ENCODE data around the gene ACTN4. TPM values are rescaled to one million over a fixed set of nuclear protein-coding genes. Genes with fewer than 3 reads are reported as not detected.

Gene ACTN4
- total RNA-seq, 1 donor from 2014 or later, result 744 TPM

GRCh38 chr19:38690146-38690545 is 42.7 kb downstream of the ACTN4 start:
- peaks cover 10% of the 10 kb centered on the region for H3K27me3 Mint-ChIP-seq (ENCODE audit: unreplicated experiment)
- peak overlapping the region; percentile 70 for H3K27ac Mint-ChIP-seq (ENCODE audit: unreplicated experiment)
- no peak overlapping the region for H3K4me3 Mint-ChIP-seq (ENCODE audit: unreplicated experiment)
- no peak for TF ChIP-seq CTCF (IDR thresholded peaks at IDR 0.05; ENCODE audit: unreplicated experiment)
- DNase-seq (ENCODE audit: low spot score), result no peak
- H3K9me3 Mint-ChIP-seq (ENCODE audit: unreplicated experiment), result no peaks in the 10 kb centered on the region
- peaks cover 64% of the 10 kb centered on the region for H3K4me1 Mint-ChIP-seq (ENCODE audit: unreplicated experiment)
- H3K36me3 Mint-ChIP-seq (ENCODE audit: low read depth, unreplicated experiment), result peaks cover 17% of the 10 kb centered on the region

GRCh38 chr19:38690832-38691231 is 43.4 kb downstream of the ACTN4 start:
- no peaks in the 10 kb centered on the region for H3K9me3 Mint-ChIP-seq (ENCODE audit: unreplicated experiment)
- no peak for DNase-seq (ENCODE audit: low spot score)
- peaks cover 64% of the 10 kb centered on the region for H3K4me1 Mint-ChIP-seq (ENCODE audit: unreplicated experiment)
- TF ChIP-seq CTCF (IDR thresholded peaks at IDR 0.05; ENCODE audit: unreplicated experiment), result no peak
- H3K4me3 Mint-ChIP-seq (ENCODE audit: unreplicated experiment), result no peak overlapping the region
- peaks cover 17% of the 10 kb centered on the region for H3K36me3 Mint-ChIP-seq (ENCODE audit: low read depth, unreplicated experiment)
- peaks cover 10% of the 10 kb centered on the region for H3K27me3 Mint-ChIP-seq (ENCODE audit: unreplicated experiment)
- no peak overlapping the region for H3K27ac Mint-ChIP-seq (ENCODE audit: unreplicated experiment)

- Mint-ChIP-seq H3K27me3 (ENCODE audit: unreplicated experiment) (peaks cover 18% of the 10 kb centered on the region), H3K4me1 (ENCODE audit: unreplicated experiment) (peaks cover 66% of the 10 kb centered on the region), H3K9me3 (ENCODE audit: unreplicated experiment) (no peaks in the 10 kb centered on the region), H3K4me3 (ENCODE audit: unreplicated experiment) (peak overlapping the region; percentile 84), H3K36me3 (ENCODE audit: low read depth, unreplicated experiment) (peaks cover 27% of the 10 kb centered on the region), H3K27ac (ENCODE audit: unreplicated experiment) (peak overlapping the region; percentile 48)
- DNase-seq (ENCODE audit: low spot score), result no peak
- no peak for TF ChIP-seq CTCF (IDR thresholded peaks at IDR 0.05; ENCODE audit: unreplicated experiment)
Measured at GRCh38 chr19:38691938-38692457, 44.5 kb downstream of the ACTN4 start.

- no peak for TF ChIP-seq CTCF (IDR thresholded peaks at IDR 0.05; ENCODE audit: unreplicated experiment)
- H3K9me3 Mint-ChIP-seq (ENCODE audit: unreplicated experiment), result no peaks in the 10 kb centered on the region
- peak overlapping the region; percentile 71 for H3K4me3 Mint-ChIP-seq (ENCODE audit: unreplicated experiment)
- no peak for DNase-seq (ENCODE audit: low spot score)
- peak overlapping the region; percentile 94 for H3K27ac Mint-ChIP-seq (ENCODE audit: unreplicated experiment)
- H3K36me3 Mint-ChIP-seq (ENCODE audit: low read depth, unreplicated experiment), result peaks cover 30% of the 10 kb centered on the region
- H3K27me3 Mint-ChIP-seq (ENCODE audit: unreplicated experiment), result peaks cover 18% of the 10 kb centered on the region
- H3K4me1 Mint-ChIP-seq (ENCODE audit: unreplicated experiment), result peaks cover 64% of the 10 kb centered on the region
Measured at GRCh38 chr19:38692458-38693379, 45.3 kb downstream of the ACTN4 start.

Measured in endothelial cell (in vitro differentiated cells).